HepG2 (cell line): ENCODE data around the gene ACAA2. TPM values are rescaled to one million over a fixed set of nuclear protein-coding genes. Genes with fewer than 3 reads are reported as not detected.

ENCODE experiments used
- AHDC1 ChIP-seq: sonication (generic); formaldehyde crosslinking; IDR thresholded peaks from 2 replicates; pipeline ENCODE4 v1.5.1; 2020; ENCODE audit warnings: mild to moderate bottlenecking, missing genetic modification reagents, borderline replicate concordance
- ATF1 ChIP-seq: IDR thresholded peaks from 2 replicates; pipeline ENCODE4 v1.6.1; 2016; ENCODE audit warnings: mild to moderate bottlenecking, control low read depth
- EHMT2 ChIP-seq: fragments of 200-600 bp; sonication (generic); IDR thresholded peaks from 2 replicates; pipeline ENCODE4 v1.7.0; 2017; ENCODE audit warnings: antibody characterized with exemption, low read depth, low read length, borderline replicate concordance
- ELF4 ChIP-seq: sonication (generic); formaldehyde crosslinking; IDR thresholded peaks from 2 replicates; pipeline ENCODE4 v1.5.0; 2020; ENCODE audit warnings: missing genetic modification reagents, mild to moderate bottlenecking, moderate library complexity, borderline replicate concordance
- EP300 ChIP-seq, 3 experiments: sonication (generic) in 1 of 3; formaldehyde crosslinking in 1 of 3; IDR thresholded peaks; 2 replicates each; pipeline versions ENCODE4 v1.5.1 to v1.6.1; 2011 to 2020; ENCODE audit warnings: low read depth in 2 of 3, low read length in 2 of 3, borderline replicate concordance in 1 of 3, improper control_type of control experiment in 1 of 3, mild to moderate bottlenecking in 1 of 3, missing genetic modification reagents in 1 of 3, moderate library complexity in 1 of 3
- FOXJ3 ChIP-seq: sonication (generic); formaldehyde crosslinking; IDR thresholded peaks from 2 replicates; pipeline ENCODE4 v1.4.0; 2020; ENCODE audit warnings: missing genetic modification reagents, mild to moderate bottlenecking, borderline replicate concordance
- GMEB2 ChIP-seq: IDR thresholded peaks from 2 replicates; pipeline ENCODE4 v1.6.1; 2016; ENCODE audit warnings: missing biosample characterization, missing genetic modification reagents, low read depth
- HNF4A ChIP-seq: sonication (generic); formaldehyde crosslinking; IDR thresholded peaks from 2 replicates; pipeline ENCODE4 v1.4.0; 2020; ENCODE audit warnings: missing genetic modification reagents
- KAT2B ChIP-seq: fragments of 150-350 bp; IDR thresholded peaks from 2 replicates; pipeline ENCODE4 v1.6.1; 2014; ENCODE audit warnings: low read depth, low read length, borderline replicate concordance
- MNT ChIP-seq: fragments of 450-650 bp; IDR thresholded peaks from 2 replicates; pipeline ENCODE4 v1.6.1; 2016
- PCBP2 ChIP-seq: fragments of 200-400 bp; formaldehyde crosslinking; optimal IDR thresholded peaks from 2 replicates; pipeline ENCODE3; 2018; ENCODE audit warnings: low read length, low read depth; ENCODE audit not compliant: poor library complexity, severe bottlenecking
- PPARG ChIP-seq: conservative IDR thresholded peaks from 2 replicates; pipeline ENCODE4 v1.6.1; 2016; ENCODE audit warnings: missing biosample characterization, missing genetic modification reagents
- ZMAT3 ChIP-seq: sonication (generic); formaldehyde crosslinking; conservative IDR thresholded peaks from 2 replicates; pipeline ENCODE4 v1.7.0; 2021; ENCODE audit warnings: missing genetic modification reagents
- ZMYM3 ChIP-seq: sonication (generic); formaldehyde crosslinking; IDR thresholded peaks from 2 replicates; pipeline ENCODE4 v1.5.1; 2020; ENCODE audit warnings: mild to moderate bottlenecking, missing genetic modification reagents
- ZNF317 ChIP-seq: sonication (generic); formaldehyde crosslinking; IDR thresholded peaks from 2 replicates; pipeline ENCODE4 v1.5.0; 2020; ENCODE audit warnings: mild to moderate bottlenecking, missing genetic modification reagents
- ZNF331 ChIP-seq: sonication (generic); formaldehyde crosslinking; IDR thresholded peaks from 2 replicates; pipeline ENCODE4 v1.4.0; 2020; ENCODE audit warnings: missing genetic modification reagents
- ZNF432 ChIP-seq: sonication (generic); formaldehyde crosslinking; IDR thresholded peaks from 2 replicates; pipeline ENCODE4 v1.5.0; 2020; ENCODE audit warnings: missing genetic modification reagents, mild to moderate bottlenecking, borderline replicate concordance
- ZNF556 ChIP-seq: sonication (generic); formaldehyde crosslinking; IDR thresholded peaks from 2 replicates; pipeline ENCODE4 v1.4.0; 2020; ENCODE audit warnings: mild to moderate bottlenecking, missing genetic modification reagents, borderline replicate concordance
- ZNF652 ChIP-seq: IDR thresholded peaks from 2 replicates; pipeline ENCODE4 v1.6.1; 2016; ENCODE audit warnings: low read depth, borderline replicate concordance
- ZNF768 ChIP-seq: sonication (generic); formaldehyde crosslinking; IDR thresholded peaks from 2 replicates; pipeline ENCODE4 v1.4.0; 2020; ENCODE audit warnings: missing genetic modification reagents
- ZSCAN20 ChIP-seq: sonication (generic); formaldehyde crosslinking; IDR thresholded peaks from 2 replicates; pipeline ENCODE4 v1.4.0; 2020; ENCODE audit warnings: missing genetic modification reagents, mild to moderate bottlenecking, borderline replicate concordance
- ZSCAN9 ChIP-seq: IDR thresholded peaks from 2 replicates; pipeline ENCODE4 v1.6.1; 2016; ENCODE audit warnings: borderline replicate concordance
- polyA plus RNA-seq, 8 experiments: library from polyadenylated mRNA; depleted of rRNA in 3 of 8; stranded (reverse) in 7 of 8; unstranded in 1 of 8; fragments of >200 nt; fragmentation: Illumina TruSeq in 4 of 8; extraction: Trizol in 4 of 8; gene quantifications; 2 replicates each; pipeline versions ENCODE4 v1.2.1 to v1.2.3, GENCODE V29; 2011 to 2016; ENCODE audit warnings: low read depth in 4 of 8, missing spikeins in 1 of 8, mixed read lengths in 1 of 8; ENCODE audit not compliant: insufficient read depth in 1 of 8
- total RNA-seq, 5 experiments: library from RNA; depleted of rRNA; stranded (reverse); fragments of >200 nt; fragmentation: Illumina TruSeq; extraction: Trizol; gene quantifications; 2 replicates each; pipeline ENCODE4 v1.2.3, GENCODE V29; 2016; ENCODE audit warnings: low read depth in 1 of 5

The ACAA2 gene
- total and polyA plus RNA-seq, 2 of the 13 experiments (the other 11 are each of a cell fraction or from before 2014, with no cell fraction given) = 51.6 to 182 TPM

GRCh38 chr18:49832221-49832647, 18.9 kb upstream of the ACAA2 start (continued):
- TF ChIP-seq FOXJ3 (CRISPR knock-in tag) = peak; percentile 82
- peak in 1 of 2 experiments; percentile 92; a peak in 2 of 4 replicates for TF ChIP-seq EP300 (IDR thresholded peaks at IDR 0.05; ENCODE audit: low read depth in 2 of 2, low read length in 2 of 2)
- no peak; the same call in 1 of the 2 replicates for TF ChIP-seq EP300 (CRISPR knock-in tag; IDR thresholded peaks at IDR 0.05; ENCODE audit: borderline replicate concordance)
- peak; percentile 94 for TF ChIP-seq HNF4A (CRISPR knock-in tag)
- TF ChIP-seq PPARG (CRISPR knock-in tag) = peak; percentile 84
- TF ChIP-seq ZNF331 (CRISPR knock-in tag) = peak; percentile 68; the same call in 1 of the 2 replicates
- no peak for TF ChIP-seq ZNF556
- no peak for TF ChIP-seq ELF4 (CRISPR knock-in tag)
- no peak for TF ChIP-seq ZMAT3 (CRISPR knock-in tag)
- TF ChIP-seq ZNF317 (CRISPR knock-in tag) = peak; percentile 71
- TF ChIP-seq ZNF768 (CRISPR knock-in tag) = no peak
- TF ChIP-seq ZSCAN20 (CRISPR knock-in tag) = no peak
- TF ChIP-seq GMEB2 (CRISPR knock-in tag) = no peak
- TF ChIP-seq ZSCAN9 (CRISPR knock-in tag) = 0 out of 2 replicates have a peak, but pooled peaks have one; percentile 23
- no peak for TF ChIP-seq MNT
- peak; percentile 97 for TF ChIP-seq ZNF652 (CRISPR knock-in tag)
- no peak for TF ChIP-seq EHMT2
- peak; percentile 95; the same call in 1 of the 2 replicates for TF ChIP-seq AHDC1 (CRISPR knock-in tag)
- TF ChIP-seq ZNF432 (CRISPR knock-in tag) = no peak
- 0 out of 2 replicates have a peak, but pooled peaks have one; percentile 35 for TF ChIP-seq ATF1 (CRISPR knock-in tag)
- TF ChIP-seq ZMYM3 = peak; percentile 54
- no peak for TF ChIP-seq PCBP2
- peak; percentile 92 for TF ChIP-seq KAT2B
